Measurements from ENCODE around the gene ZC3H15.

The ZC3H15 gene

DNA sequence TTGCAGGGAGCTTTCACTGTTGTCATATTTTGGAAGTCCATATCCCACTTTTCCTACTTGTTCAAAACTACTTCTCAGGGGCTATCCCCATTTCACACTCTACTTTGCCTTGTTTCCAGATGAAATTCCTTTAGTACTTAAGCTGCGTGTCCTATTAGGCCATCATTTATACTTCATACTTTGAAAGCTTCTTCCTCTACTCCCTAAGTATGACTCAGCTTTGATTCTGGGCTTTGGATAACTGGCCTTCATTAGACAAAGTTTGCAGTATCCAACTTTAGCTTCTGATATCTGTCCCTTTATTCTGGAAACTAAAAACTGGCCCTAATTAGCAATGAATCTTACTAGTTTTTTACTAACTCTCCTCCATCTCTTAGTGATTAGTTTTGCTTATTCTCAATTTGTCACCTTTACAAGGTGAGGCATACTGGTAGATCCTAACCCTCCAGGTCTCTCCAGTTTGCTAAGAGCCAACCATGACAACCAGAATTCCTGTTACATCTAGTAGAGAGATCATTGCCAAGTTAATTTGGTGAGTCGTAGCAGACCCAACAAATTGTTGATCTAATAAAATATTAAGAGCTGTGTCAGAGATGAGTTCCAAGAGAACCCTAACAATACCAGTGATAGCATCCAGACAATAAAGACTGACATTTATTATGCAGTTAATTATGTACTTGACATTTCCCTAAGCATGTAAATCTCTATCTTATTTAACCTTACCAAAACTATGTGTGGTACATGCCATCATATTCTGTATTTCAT lies 72.6 kb downstream of the ZC3H15 start:
- H3K4me1 Mint-ChIP-seq, result no peaks in the 10 kb centered on the region
- ATAC-seq (replicated peaks; ENCODE audit: extremely low read depth, poor library complexity, severe bottlenecking) (no peak), DNase-seq (ENCODE audit: low spot score in 2 of 2) (no peak)
- H3K27ac Mint-ChIP-seq (ENCODE audit: low read depth), result no peak overlapping the region
- H3K27me3 Mint-ChIP-seq, result peaks cover 18% of the 10 kb centered on the region
- no peak overlapping the region for H3K4me3 Mint-ChIP-seq
- H3K9me3 Mint-ChIP-seq, result no peaks in the 10 kb centered on the region
- H3K36me3 Mint-ChIP-seq (ENCODE audit: insufficient read depth), result no peaks in the 10 kb centered on the region
